Cardiac fibroblast (primary cell): ENCODE results near the gene SIRT6.
"Not testable (repeated sequence)": the region's sequence is repeated elsewhere in the genome, so short reads cannot be mapped to it uniquely, and the experiment has no call there.

Experiments used
- DNase-seq, 2 donors: peaks; one replicate each; pipeline versions ENCODE4 v3.0.0 to v3.0.0-alpha.2; 2010; ENCODE audit warnings: low read depth in 2 of 2
- H3K4me3 ChIP-seq, 2 donors: replicated peaks in 1 of 2; 1 replicate in 1 of 2; 2 replicates in 1 of 2; pipeline ENCODE4 v1.5.1; 2011; ENCODE audit warnings: low read depth in 2 of 2, low read length in 2 of 2, mild to moderate bottlenecking in 2 of 2, moderate library complexity in 1 of 2
- CTCF ChIP-seq: IDR thresholded peaks from one replicate; pipeline ENCODE4 v1.5.1; 2011; ENCODE audit warnings: low read depth, mild to moderate bottlenecking, low read length, inconsistent platforms

The SIRT6 gene

GRCh38 chr19:4157164-4157563 is 25.2 kb downstream of the SIRT6 start:
- H3K4me3 ChIP-seq: no peak overlapping the region
- DNase-seq: no peak
- no peak for TF ChIP-seq CTCF

GRCh38 chr19:4154571-4155312 is 27.6 kb downstream of the SIRT6 start:
- no peak for TF ChIP-seq CTCF
- no peak for DNase-seq
- no peak overlapping the region for H3K4me3 ChIP-seq

GRCh38 chr19:4152241-4152998 is 29.9 kb downstream of the SIRT6 start:
- no peak overlapping the region for H3K4me3 ChIP-seq
- TF ChIP-seq CTCF: no peak
- DNase-seq: no peak

- H3K4me3 ChIP-seq: no peak overlapping the region
- no peak for DNase-seq
- TF ChIP-seq CTCF: no peak
Observed at GRCh38 chr19:4151623-4152022, 30.7 kb downstream of the SIRT6 start.

- H3K4me3 ChIP-seq: no peak overlapping the region
- no peak for TF ChIP-seq CTCF
- DNase-seq: peak in 1 of 2 donors; percentile 32
Observed at GRCh38 chr19:4149518-4150288, 32.7 kb downstream of the SIRT6 start.

GRCh38 chr19:4144666-4145249 is 37.6 kb downstream of the SIRT6 start:
- H3K4me3 ChIP-seq: no peak overlapping the region
- DNase-seq: peak; percentile 55 to 85
- no peak for TF ChIP-seq CTCF

- H3K4me3 ChIP-seq, DNase-seq: not testable (repeated sequence)
Observed at GRCh38 chr19:4142916-4143315, 39.4 kb downstream of the SIRT6 start.
